Activated CD4-positive, alpha-beta T cell treated with anti-CD3 and anti-CD28 coated beads, Interleukin-2, amount 10 ng/mL, durations not matched to agents 7 days and 5 days (primary cell): ENCODE results near the gene ZNF521. TPM values are rescaled to one million over a fixed set of nuclear protein-coding genes. Genes with fewer than 3 reads are reported as not detected.

Source experiments
- CTCF ChIA-PET: fragments of 350-600 bp; sonication (Branson Sonifier 250); formaldehyde crosslinking; loops from one replicate; lab custom pipeline; 2021; ENCODE audit warnings: antibody characterized with exemption; lab: Charles Lee
- POLR2A ChIA-PET: fragments of 350-600 bp; sonication (Branson Sonifier 250); formaldehyde crosslinking; loops from one replicate; lab custom pipeline; 2021; ENCODE audit warnings: antibody characterized with exemption; lab: Charles Lee
- DNase-seq: peaks from one replicate; pipeline ENCODE4 v3.0.0-alpha.2; 2020
- H3K27ac Mint-ChIP-seq: one replicate; pipeline ENCODE4 v1.8.0; 2021; ENCODE audit warnings: mild to moderate bottlenecking, moderate library complexity, mixed read lengths
- H3K27me3 Mint-ChIP-seq: one replicate; pipeline ENCODE4 v1.8.0; 2021; ENCODE audit warnings: mixed read lengths
- H3K36me3 Mint-ChIP-seq: one replicate; pipeline ENCODE4 v1.8.0; 2021; ENCODE audit warnings: low read depth, mixed read lengths
- H3K4me1 Mint-ChIP-seq: one replicate; pipeline ENCODE4 v1.8.0; 2021; ENCODE audit warnings: mixed read lengths
- H3K4me3 Mint-ChIP-seq: one replicate; pipeline ENCODE4 v1.8.0; 2021; ENCODE audit warnings: mild to moderate bottlenecking, moderate library complexity, mixed read lengths
- H3K9me3 Mint-ChIP-seq: one replicate; pipeline ENCODE4 v1.8.0; 2021; ENCODE audit warnings: mixed read lengths
- total RNA-seq, 2 experiments: library from RNA; stranded (reverse); gene quantifications; one replicate each; pipeline ENCODE4 v1.2.3, GENCODE V29; 2021

Gene ZNF521
- total RNA-seq, 2 experiments from 2014 or later, result not detected

DNA sequence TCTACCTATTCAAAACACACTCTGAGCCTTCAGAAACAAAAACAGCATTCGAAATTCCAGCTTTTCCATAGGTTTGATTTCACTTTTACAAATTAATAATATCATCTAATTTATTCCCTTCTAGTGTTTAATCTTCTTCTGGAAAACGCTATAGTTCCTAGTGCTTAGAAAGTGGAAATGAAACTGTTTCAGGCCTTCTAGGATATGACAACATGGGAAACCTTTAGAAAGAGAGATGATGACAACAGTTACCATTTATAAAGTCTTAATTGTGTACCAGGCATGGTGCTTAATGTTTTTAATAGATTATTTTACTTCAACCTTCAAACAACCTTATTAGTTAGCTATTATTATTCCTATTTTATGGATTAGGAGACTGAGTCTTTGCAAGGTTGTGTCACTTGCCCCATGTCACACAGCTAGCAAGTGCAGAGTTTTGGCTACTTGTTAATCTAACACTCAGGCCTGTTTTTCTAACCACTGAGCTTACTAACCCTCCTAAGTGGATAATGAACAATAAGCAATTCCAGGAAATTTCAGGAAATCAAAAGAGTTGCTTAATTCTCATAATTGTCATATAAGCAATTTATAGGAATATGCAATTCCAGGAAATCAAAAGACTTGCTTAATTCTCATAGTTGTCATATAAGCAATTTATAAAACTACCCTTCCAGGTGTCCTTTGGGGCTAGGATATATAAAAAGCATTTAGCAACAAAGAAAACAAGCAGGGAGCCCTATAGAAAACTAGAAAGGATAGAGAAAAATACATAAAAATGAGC lies 206.0 kb downstream of the ZNF521 start:
- ChIA-PET POLR2A (no interaction called here), CTCF (no interaction called here)
- Mint-ChIP-seq H3K4me1 (no peaks in the 10 kb centered on the region), H3K27ac (no peak overlapping the region), H3K27me3 (no peaks in the 10 kb centered on the region), H3K9me3 (no peaks in the 10 kb centered on the region), H3K36me3 (no peaks in the 10 kb centered on the region), H3K4me3 (no peak overlapping the region)
- DNase-seq, result no peak

DNA sequence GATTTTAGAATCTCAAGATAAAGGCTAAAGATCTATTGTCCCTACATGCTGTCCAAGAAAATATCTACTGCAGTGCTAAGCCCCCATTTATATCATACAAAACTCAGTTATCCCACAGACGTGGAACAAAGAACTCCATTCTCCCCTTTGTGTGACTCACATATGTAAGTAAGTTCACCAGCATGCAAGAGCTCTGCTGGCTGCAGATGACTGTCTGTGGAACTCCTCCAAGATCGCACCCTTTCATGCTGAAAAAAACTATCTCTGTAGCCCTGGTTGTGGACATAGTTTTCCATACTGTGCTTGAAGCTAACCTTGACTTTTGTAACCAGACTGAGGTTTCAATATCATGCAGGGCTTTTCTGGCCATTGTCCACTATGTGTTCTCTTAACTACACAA lies 207.1 kb downstream of the ZNF521 start:
- no peaks in the 10 kb centered on the region for H3K36me3 Mint-ChIP-seq
- no peak overlapping the region for H3K4me3 Mint-ChIP-seq
- no peaks in the 10 kb centered on the region for H3K4me1 Mint-ChIP-seq
- CTCF ChIA-PET, result no interaction called here
- H3K9me3 Mint-ChIP-seq, result no peaks in the 10 kb centered on the region
- POLR2A ChIA-PET, result no interaction called here
- no peak for DNase-seq
- H3K27me3 Mint-ChIP-seq, result no peaks in the 10 kb centered on the region
- H3K27ac Mint-ChIP-seq, result no peak overlapping the region

DNA sequence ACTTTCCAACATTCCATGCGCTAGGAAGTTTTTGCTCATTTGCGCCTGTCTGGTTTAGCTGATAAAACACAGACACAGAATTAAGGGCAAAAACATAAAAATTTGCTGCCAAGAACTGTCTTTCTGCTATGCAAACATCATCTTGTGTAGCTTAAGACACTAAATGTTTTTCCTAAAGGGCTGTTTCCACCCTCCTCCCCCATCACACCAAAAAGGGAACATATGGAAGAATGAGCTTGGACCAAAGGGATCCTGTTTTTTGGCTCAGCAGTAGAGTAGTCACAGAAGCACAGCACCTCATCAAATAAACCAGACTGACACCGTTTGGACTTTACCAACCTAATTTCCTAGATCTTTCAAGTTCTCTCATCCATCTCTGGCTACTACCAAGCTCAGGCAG lies 210.1 kb downstream of the ZNF521 start:
- POLR2A ChIA-PET, result no interaction called here
- DNase-seq, result no peak
- H3K27ac Mint-ChIP-seq, result no peak overlapping the region
- no peaks in the 10 kb centered on the region for H3K36me3 Mint-ChIP-seq
- H3K4me1 Mint-ChIP-seq, result no peaks in the 10 kb centered on the region
- no peak overlapping the region for H3K4me3 Mint-ChIP-seq
- no peaks in the 10 kb centered on the region for H3K27me3 Mint-ChIP-seq
- H3K9me3 Mint-ChIP-seq, result no peaks in the 10 kb centered on the region
- CTCF ChIA-PET, result no interaction called here

DNA sequence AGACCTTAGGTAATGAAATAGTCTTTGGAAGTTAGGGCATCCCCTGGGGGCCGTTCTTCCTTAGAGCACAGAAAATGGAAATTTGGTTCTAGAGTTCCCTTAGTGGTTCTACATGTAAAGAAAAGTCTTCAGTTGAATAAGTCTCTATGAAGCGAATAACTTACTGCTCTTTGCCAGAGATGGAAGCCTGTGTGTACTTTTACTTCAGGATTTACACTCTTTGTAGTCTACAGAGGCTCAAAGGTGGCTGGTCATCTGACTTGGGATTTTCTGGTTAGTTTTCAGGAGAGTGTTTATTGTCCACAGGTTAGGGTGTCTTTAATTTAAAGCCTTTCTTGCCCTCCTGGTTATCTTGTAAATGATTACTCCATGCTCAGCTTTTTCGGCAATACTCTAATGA lies 210.6 kb downstream of the ZNF521 start:
- H3K4me3 Mint-ChIP-seq, result no peak overlapping the region
- H3K27ac Mint-ChIP-seq, result no peak overlapping the region
- DNase-seq, result no peak
- no peaks in the 10 kb centered on the region for H3K36me3 Mint-ChIP-seq
- H3K27me3 Mint-ChIP-seq, result no peaks in the 10 kb centered on the region
- no peaks in the 10 kb centered on the region for H3K9me3 Mint-ChIP-seq
- ChIA-PET CTCF (no interaction called here), POLR2A (no interaction called here)
- H3K4me1 Mint-ChIP-seq, result no peaks in the 10 kb centered on the region

DNA sequence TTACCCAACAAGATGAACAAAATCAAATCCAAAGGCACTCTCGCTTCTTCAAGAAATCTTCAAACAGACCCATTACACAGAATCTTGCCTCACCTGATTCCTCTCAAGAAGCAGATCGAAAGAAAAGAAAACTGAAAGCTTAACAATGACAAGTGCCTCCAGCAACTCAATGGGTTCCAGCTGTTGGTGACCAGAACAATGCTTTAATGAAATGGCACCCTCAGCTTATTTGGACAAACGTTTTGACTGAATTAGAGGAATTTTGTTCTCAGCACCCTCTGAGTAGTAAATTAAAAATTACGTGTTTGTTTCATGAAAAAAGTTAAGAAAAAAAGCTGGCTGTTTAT lies 211.0 kb downstream of the ZNF521 start:
- no peak overlapping the region for H3K4me3 Mint-ChIP-seq
- CTCF ChIA-PET, result no interaction called here
- no peaks in the 10 kb centered on the region for H3K27me3 Mint-ChIP-seq
- H3K27ac Mint-ChIP-seq, result no peak overlapping the region
- no peak for DNase-seq
- no peaks in the 10 kb centered on the region for H3K4me1 Mint-ChIP-seq
- POLR2A ChIA-PET, result no interaction called here
- no peaks in the 10 kb centered on the region for H3K9me3 Mint-ChIP-seq
- no peaks in the 10 kb centered on the region for H3K36me3 Mint-ChIP-seq

DNA sequence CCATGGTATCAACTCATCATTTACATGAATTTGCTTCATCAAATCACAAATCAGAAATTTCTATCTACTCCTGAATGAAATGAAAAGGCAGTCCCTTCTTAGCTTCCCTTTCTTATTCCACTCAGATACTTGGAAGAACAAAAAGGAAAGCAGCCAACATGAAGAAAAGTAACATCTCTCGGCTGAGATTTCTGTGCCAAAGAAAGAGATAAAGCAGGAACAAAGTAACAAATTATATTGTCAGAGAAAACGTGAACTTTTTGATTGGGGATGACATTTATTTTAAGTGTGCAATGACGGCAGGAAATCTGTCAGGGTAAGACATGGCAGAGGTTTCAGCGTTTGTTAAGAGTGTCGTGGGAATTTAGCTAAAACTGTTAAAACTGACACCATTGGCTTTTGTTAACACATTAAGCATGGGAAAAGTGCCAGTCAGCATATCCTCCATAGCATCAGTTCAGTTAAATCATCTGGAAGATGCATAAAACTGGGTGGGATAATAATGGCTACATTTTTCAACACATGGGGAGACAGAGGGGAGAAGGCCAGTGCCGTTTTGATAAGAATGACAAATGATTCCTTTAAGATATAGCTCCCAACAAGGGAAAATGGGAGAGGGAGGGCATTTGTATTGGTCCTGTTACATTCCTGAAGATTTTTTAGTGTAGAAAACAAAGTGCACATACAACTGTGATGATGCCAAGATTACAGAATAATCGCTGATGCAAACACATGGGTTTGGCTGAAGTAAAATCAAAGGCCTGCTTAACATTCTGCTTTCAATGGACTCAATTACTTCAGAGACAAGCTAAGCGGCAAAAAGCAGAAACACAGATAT lies 211.6 kb downstream of the ZNF521 start:
- CTCF ChIA-PET, result no interaction called here
- no peak overlapping the region for H3K27ac Mint-ChIP-seq
- H3K4me3 Mint-ChIP-seq, result no peak overlapping the region
- no peaks in the 10 kb centered on the region for H3K9me3 Mint-ChIP-seq
- POLR2A ChIA-PET, result no interaction called here
- no peaks in the 10 kb centered on the region for H3K27me3 Mint-ChIP-seq
- no peaks in the 10 kb centered on the region for H3K36me3 Mint-ChIP-seq
- no peaks in the 10 kb centered on the region for H3K4me1 Mint-ChIP-seq
- no peak for DNase-seq

DNA sequence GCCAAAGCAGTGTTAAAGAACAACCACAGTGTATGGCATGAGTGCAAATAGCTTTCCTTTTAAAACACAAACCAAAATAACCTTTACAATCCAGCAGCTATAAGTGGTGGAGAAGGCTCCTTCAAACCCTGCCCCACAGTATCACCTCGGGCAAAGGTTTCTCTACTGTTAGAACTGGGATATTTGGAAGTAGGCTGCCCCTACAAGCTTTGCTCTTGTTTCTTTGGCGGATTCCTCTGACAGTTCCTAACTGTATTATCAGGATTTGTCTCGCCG lies 214.8 kb downstream of the ZNF521 start:
- DNase-seq, result no peak
- ChIA-PET CTCF (no interaction called here), POLR2A (no interaction called here)
- Mint-ChIP-seq H3K36me3 (no peaks in the 10 kb centered on the region), H3K4me1 (no peaks in the 10 kb centered on the region), H3K4me3 (no peak overlapping the region), H3K27me3 (no peaks in the 10 kb centered on the region), H3K27ac (no peak overlapping the region), H3K9me3 (no peaks in the 10 kb centered on the region)

DNA sequence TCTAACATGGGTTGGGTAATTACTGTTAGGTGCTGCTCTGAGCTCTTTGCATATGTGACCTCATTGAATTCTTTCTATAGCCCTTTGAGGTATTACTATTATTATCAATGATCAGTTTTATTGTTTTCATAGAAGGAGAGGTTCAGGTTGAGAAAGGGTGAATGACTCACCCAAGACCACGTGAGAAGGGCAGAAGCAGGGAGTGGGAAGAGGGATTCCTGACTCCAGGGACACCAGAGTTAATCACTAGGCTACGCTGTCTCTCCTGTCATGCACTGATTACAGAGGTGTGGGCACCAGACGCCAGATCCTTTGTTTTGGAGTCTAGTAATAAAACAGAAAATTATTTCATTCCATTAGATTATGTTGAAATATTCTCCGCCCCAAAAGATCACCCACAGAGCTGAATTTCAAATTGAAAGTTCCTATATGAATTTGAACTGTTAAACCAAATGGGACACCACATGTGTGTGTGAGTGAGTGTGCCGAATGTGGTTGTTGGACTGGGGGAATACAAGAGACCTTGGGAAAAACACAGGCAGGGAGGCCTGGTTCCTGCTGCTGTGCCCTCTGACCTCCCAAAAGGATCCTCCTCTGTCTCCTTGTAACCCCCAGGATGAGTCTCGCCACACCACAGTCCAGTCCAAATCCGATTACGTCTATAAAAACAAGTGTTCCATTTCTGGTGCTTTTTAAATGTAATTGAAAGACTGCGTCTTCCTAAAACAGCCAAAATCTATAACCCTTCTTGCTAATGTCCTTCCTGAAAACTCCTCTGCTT lies 215.4 kb downstream of the ZNF521 start:
- Mint-ChIP-seq H3K9me3 (no peaks in the 10 kb centered on the region), H3K27me3 (no peaks in the 10 kb centered on the region), H3K36me3 (no peaks in the 10 kb centered on the region), H3K4me1 (no peaks in the 10 kb centered on the region), H3K27ac (no peak overlapping the region), H3K4me3 (no peak overlapping the region)
- CTCF ChIA-PET, result interaction anchor here (1.3 kb wide), 1 partner anchor 21 kb away, joined by 4 read pairs; no protein-coding TSS in a partner anchor
- DNase-seq, result no peak
- POLR2A ChIA-PET, result no interaction called here

DNA sequence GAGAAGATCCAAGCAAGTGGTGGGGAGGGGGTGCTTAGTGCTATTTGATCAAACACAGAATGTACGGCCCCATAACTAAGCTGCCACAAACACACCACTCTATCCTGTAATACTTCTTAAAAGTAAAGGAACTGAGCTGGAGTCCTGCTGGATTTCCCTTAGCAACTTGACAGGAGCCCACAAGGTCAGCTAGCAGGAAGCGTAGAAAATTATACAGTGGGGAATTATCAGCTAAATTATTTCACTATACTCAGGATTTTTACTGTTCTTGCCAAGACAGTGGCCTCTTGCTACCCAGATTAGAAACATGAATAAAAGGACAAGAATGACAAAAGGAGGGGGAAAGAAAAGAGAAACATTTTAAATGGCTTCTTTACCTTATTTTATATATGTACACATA lies 217.1 kb downstream of the ZNF521 start:
- Mint-ChIP-seq H3K9me3 (no peaks in the 10 kb centered on the region), H3K4me3 (no peak overlapping the region), H3K27me3 (peaks cover 2% of the 10 kb centered on the region), H3K4me1 (no peaks in the 10 kb centered on the region), H3K36me3 (no peaks in the 10 kb centered on the region), H3K27ac (no peak overlapping the region)
- DNase-seq, result no peak
- ChIA-PET POLR2A (no interaction called here), CTCF (interaction anchor here (0.6 kb wide), 1 partner anchor 10 kb away, joined by 4 read pairs; no protein-coding TSS in a partner anchor)

DNA sequence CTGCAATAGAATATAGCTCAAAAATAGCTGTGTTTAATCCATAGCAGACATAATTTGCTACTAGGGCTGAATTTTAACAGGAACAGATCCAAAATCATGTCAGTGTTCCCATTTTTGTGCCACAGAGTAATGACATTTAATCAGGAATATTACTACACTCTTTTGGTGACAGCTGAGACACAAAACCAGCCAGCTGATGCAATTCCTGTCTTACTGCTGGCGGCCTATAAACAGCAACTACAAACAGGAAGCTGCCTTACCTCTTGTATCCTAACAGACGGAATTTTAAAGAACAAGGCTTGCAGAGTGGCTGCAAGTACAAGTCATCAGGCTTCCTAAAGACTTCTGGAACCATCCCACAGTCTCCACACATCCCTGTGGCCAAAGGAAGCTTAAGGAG lies 218.1 kb downstream of the ZNF521 start:
- H3K27ac Mint-ChIP-seq, result no peak overlapping the region
- CTCF ChIA-PET, result interaction anchor here (0.6 kb wide), 1 partner anchor 9 kb away, joined by 4 read pairs; no protein-coding TSS in a partner anchor
- peaks cover 2% of the 10 kb centered on the region for H3K27me3 Mint-ChIP-seq
- no peaks in the 10 kb centered on the region for H3K9me3 Mint-ChIP-seq
- H3K36me3 Mint-ChIP-seq, result no peaks in the 10 kb centered on the region
- no peak for DNase-seq
- H3K4me3 Mint-ChIP-seq, result no peak overlapping the region
- no peaks in the 10 kb centered on the region for H3K4me1 Mint-ChIP-seq
- POLR2A ChIA-PET, result no interaction called here

DNA sequence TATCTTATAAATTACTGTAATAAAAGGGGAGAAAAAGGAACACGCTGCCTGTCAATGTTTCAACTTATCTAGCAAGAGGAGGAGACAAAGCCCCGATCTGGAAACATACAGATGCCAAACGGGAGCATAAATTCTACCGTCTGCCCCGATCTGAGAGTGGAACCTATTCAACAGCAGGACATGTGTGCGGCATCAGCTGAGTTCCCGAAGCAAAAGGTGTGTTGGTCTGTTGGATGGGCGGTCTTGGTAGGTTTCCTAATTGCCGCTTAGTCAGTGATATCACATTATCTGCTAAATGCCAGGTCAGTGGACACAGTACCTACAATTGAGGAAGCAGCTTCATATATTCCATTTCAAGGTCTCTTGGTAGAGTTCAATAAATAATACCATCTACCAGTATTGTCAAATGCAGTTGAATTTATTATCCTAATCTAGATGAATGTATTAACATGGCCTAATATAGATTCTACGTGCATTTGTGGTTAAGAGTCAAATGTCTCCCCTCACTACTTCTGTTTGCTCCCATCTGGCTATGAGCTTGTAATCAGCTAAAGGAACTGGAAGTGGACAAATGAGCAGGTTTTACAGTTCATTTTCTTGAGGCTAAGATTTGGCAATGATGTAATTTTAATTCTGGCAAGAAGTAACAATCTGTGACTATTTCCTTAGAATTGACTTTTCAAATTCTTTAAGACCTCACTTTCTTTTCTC lies 219.0 kb downstream of the ZNF521 start:
- Mint-ChIP-seq H3K27ac (no peak overlapping the region), H3K36me3 (no peaks in the 10 kb centered on the region), H3K27me3 (peaks cover 2% of the 10 kb centered on the region), H3K4me3 (no peak overlapping the region), H3K9me3 (no peaks in the 10 kb centered on the region), H3K4me1 (no peaks in the 10 kb centered on the region)
- CTCF ChIA-PET, result no interaction called here
- no peak for DNase-seq
- POLR2A ChIA-PET, result no interaction called here

DNA sequence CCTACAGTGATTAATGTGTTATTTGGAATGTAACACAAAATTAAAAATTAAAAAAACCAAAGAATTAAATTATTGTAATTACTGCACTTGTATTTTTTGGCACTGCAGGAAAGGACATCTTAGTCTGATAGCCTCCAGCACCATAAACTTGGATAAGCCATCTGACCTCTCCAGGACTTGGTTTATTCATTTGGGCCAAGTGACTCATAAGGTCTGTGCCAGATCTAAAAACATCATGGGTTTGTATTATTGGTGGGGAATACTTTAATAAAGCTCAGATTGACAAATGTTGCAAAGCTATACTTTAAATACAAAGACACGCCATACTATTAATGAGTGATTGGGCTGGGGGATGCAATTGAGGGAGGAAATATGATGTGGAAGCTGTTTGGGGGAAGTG lies 225.2 kb downstream of the ZNF521 start:
- Mint-ChIP-seq H3K27ac (no peak overlapping the region), H3K4me3 (no peak overlapping the region), H3K4me1 (no peaks in the 10 kb centered on the region), H3K9me3 (no peaks in the 10 kb centered on the region), H3K36me3 (no peaks in the 10 kb centered on the region), H3K27me3 (peaks cover 4% of the 10 kb centered on the region)
- ChIA-PET CTCF (no interaction called here), POLR2A (no interaction called here)
- no peak for DNase-seq
